ENCODE measurements around the gene ANO3. TPM values are rescaled to one million over a fixed set of nuclear protein-coding genes. Genes with fewer than 3 reads are reported as not detected.

ANO3 gene
- total and polyA plus RNA-seq, 2 experiments from 2014 or later, result not detected

- H3K36me3 Mint-ChIP-seq (ENCODE audit: low read depth), result peaks cover 3% of the 10 kb centered on the region; the same call in 2 of the 3 replicates
- TF ChIP-seq REST (IDR thresholded peaks at IDR 0.05; ENCODE audit: unreplicated experiment), result no peak
- no peak for TF ChIP-seq ZNF462 (CRISPR knock-in tag; IDR thresholded peaks at IDR 0.05)
- no peak for TF ChIP-seq ETS1 (IDR thresholded peaks at IDR 0.05)
- no peak for TF ChIP-seq CREB1 (CRISPR knock-in tag; IDR thresholded peaks at IDR 0.05; ENCODE audit: low read depth)
- no peak for TF ChIP-seq STAT1 (IDR thresholded peaks at IDR 0.05; ENCODE audit: unreplicated experiment)
- TF ChIP-seq POLR2AphosphoS5 (IDR thresholded peaks at IDR 0.05; ENCODE audit: low read depth), result no peak
- no peak for TF ChIP-seq EZH2 (IDR thresholded peaks at IDR 0.05; ENCODE audit: low read depth, unreplicated experiment)
- TF ChIP-seq JUNB (IDR thresholded peaks at IDR 0.05; ENCODE audit: unreplicated experiment), result no peak
- TF ChIP-seq EZH2phosphoT487 (IDR thresholded peaks at IDR 0.05; ENCODE audit: unreplicated experiment), result no peak
- no peak for TF ChIP-seq ZNF114 (CRISPR knock-in tag; IDR thresholded peaks at IDR 0.05)
- TF ChIP-seq ZNF331 (CRISPR knock-in tag; IDR thresholded peaks at IDR 0.05; ENCODE audit: low read depth), result no peak
- TF ChIP-seq CTCF (conservative IDR thresholded peaks at IDR 0.05; ENCODE audit: low read depth in 2 of 2), result no peak
- no peak for TF ChIP-seq NANOG (IDR thresholded peaks at IDR 0.05; ENCODE audit: borderline replicate concordance)
- peaks cover 15% of the 10 kb centered on the region; the same call in 1 of the 3 replicates for H3K9me3 Mint-ChIP-seq
- no peak overlapping the region for H3K27ac ChIP-seq (ENCODE audit: low read depth)
- H3K4me1 Mint-ChIP-seq, result no peaks in the 10 kb centered on the region
- no peaks in the 10 kb centered on the region for H3K36me3 ChIP-seq (ENCODE audit: insufficient read depth)
- DNase-seq (ENCODE audit: low spot score), result no peak
- peaks cover 3% of the 10 kb centered on the region for H3K27me3 Mint-ChIP-seq (ENCODE audit: insufficient read depth, low read depth, poor library complexity)
- no peak overlapping the region for H2AFZ ChIP-seq
- H3K4me1 ChIP-seq (ENCODE audit: insufficient read depth), result no peaks in the 10 kb centered on the region
- H3K9me2 ChIP-seq (ENCODE audit: insufficient read depth), result no peaks in the 10 kb centered on the region
- H3K27me3 ChIP-seq (ENCODE audit: insufficient read depth), result no peaks in the 10 kb centered on the region
- no peaks in the 10 kb centered on the region for H3F3A ChIP-seq (replicated peaks; ENCODE audit: low read depth)
- no peak overlapping the region for H3K4me3 Mint-ChIP-seq
- H4K20me1 ChIP-seq (replicated peaks; ENCODE audit: insufficient read depth), result no peaks in the 10 kb centered on the region
- no peak overlapping the region for H3K4me3 ChIP-seq
- H3K4me2 ChIP-seq, result no peak overlapping the region
- no peaks in the 10 kb centered on the region for H3K79me2 ChIP-seq (replicated peaks; ENCODE audit: insufficient read depth)
- no peak overlapping the region for H3K27ac Mint-ChIP-seq
- no peak; the same call in 2 of the 3 replicates for ATAC-seq
These were observed 276.7 kb downstream of the ANO3 start for GRCh38 chr11:26608507-26609146.

Data from GM23338 (cell line).